Measurements from ENCODE around the gene TTC7B.
"Not testable (repeated sequence)": the region's sequence is repeated elsewhere in the genome, so short reads cannot be mapped to it uniquely, and the experiment has no call there.

Gene TTC7B, protein sequence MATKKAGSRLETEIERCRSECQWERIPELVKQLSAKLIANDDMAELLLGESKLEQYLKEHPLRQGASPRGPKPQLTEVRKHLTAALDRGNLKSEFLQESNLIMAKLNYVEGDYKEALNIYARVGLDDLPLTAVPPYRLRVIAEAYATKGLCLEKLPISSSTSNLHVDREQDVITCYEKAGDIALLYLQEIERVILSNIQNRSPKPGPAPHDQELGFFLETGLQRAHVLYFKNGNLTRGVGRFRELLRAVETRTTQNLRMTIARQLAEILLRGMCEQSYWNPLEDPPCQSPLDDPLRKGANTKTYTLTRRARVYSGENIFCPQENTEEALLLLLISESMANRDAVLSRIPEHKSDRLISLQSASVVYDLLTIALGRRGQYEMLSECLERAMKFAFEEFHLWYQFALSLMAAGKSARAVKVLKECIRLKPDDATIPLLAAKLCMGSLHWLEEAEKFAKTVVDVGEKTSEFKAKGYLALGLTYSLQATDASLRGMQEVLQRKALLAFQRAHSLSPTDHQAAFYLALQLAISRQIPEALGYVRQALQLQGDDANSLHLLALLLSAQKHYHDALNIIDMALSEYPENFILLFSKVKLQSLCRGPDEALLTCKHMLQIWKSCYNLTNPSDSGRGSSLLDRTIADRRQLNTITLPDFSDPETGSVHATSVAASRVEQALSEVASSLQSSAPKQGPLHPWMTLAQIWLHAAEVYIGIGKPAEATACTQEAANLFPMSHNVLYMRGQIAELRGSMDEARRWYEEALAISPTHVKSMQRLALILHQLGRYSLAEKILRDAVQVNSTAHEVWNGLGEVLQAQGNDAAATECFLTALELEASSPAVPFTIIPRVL
- total RNA-seq, result 0.69 to 1.6 (median 1.4) reads per million in 3 donors

DNA sequence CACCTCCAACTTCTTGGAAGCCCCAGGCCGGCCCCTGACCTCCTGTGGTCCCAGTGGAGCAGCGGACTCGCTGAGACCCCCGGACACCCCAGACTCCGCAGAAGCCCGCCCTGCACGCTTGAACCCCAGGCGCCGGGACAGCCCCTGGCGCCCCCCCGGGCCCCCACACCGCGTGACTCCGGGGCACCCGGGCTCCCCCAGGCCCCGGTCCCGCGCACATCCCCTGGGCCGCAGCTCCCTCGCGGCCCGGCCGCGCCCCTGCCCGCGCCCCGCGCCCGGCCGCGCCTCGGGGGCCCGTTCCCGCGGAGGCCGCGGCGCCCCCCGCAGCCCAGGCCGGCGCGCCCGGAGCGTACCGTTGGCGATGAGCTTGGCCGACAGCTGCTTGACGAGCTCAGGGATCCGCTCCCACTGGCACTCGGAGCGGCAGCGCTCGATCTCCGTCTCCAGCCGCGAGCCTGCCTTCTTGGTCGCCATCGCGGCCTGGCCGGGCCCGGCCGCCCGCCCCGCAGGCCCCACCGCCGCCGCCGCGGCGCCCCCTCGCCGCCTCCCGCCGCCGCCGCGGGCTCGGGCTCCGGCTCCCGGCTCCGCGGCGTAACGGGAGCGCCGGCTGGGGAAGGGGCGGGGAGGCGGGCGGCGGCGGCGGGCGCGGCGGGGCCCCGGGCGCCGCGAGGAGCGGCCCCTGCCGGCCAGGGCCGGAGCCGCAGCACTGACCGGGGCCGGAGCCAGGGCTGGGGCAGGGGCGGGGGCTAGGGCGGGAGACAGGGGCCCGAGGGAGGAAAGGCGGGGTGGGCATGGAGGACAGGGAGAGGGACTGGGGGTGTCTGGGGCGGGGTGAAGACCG lies at the start of gene TTC7B:
Gene TTC7B, minus strand, starts transcription at position 609 of the 841 bp plus-strand sequence. Its CDS starts 135 bp downstream, at position 474.
- Histone ChIP-seq H3K4me3 (ENCODE audit: insufficient read depth, low read depth, low read length, poor library complexity, severe bottlenecking) (no peak within 1 kb of the TSS), H3K36me3 (ENCODE audit: control insufficient read depth, insufficient read depth, low read length) (no peaks in the 10 kb centered on the region), H3K27ac (ENCODE audit: insufficient read depth, low read length, poor library complexity, severe bottlenecking) (no peak within 1 kb of the TSS), H3K4me1 (ENCODE audit: control insufficient read depth, insufficient read depth, low read length, poor library complexity, severe bottlenecking) (peaks cover 2% of the 10 kb centered on the region), H3K9me3 (ENCODE audit: control insufficient read depth, low read length) (no peaks in the 10 kb centered on the region), H3K27me3 (replicated peaks; ENCODE audit: control insufficient read depth, insufficient read depth, low read length, poor library complexity, severe bottlenecking) (no peaks in the 10 kb centered on the region)
- no peak for DNase-seq

DNA sequence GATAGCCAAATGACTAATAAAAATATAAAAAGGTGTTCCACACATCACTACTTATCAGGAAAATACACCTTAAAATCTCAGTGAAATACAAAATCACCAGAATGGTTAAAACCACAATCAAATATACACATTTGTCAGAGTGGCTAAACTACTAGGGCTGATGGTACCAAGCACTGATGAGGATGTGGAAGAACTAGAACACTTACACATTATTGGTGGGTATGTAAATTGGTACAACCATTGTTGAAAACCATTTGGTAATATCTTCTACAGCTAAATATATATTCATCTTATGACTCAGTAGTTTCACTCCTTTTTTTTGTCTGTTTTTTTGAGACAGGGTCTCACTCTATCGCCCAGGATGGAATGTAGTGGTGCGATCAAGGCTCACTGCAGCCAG lies 48.5 kb upstream of the TTC7B start:
- DNase-seq, result no peak
- no peaks in the 10 kb centered on the region for H3K36me3 ChIP-seq (ENCODE audit: control insufficient read depth, insufficient read depth, low read length)
- H3K4me3 ChIP-seq (ENCODE audit: insufficient read depth, low read depth, low read length, poor library complexity, severe bottlenecking), result no peak overlapping the region
- H3K27ac ChIP-seq (ENCODE audit: insufficient read depth, low read length, poor library complexity, severe bottlenecking), result no peak overlapping the region
- H3K4me1 ChIP-seq (ENCODE audit: control insufficient read depth, insufficient read depth, low read length, poor library complexity, severe bottlenecking), result no peaks in the 10 kb centered on the region
- H3K9me3 ChIP-seq (ENCODE audit: control insufficient read depth, low read length), result no peaks in the 10 kb centered on the region
- no peaks in the 10 kb centered on the region for H3K27me3 ChIP-seq (replicated peaks; ENCODE audit: control insufficient read depth, insufficient read depth, low read length, poor library complexity, severe bottlenecking)

DNA sequence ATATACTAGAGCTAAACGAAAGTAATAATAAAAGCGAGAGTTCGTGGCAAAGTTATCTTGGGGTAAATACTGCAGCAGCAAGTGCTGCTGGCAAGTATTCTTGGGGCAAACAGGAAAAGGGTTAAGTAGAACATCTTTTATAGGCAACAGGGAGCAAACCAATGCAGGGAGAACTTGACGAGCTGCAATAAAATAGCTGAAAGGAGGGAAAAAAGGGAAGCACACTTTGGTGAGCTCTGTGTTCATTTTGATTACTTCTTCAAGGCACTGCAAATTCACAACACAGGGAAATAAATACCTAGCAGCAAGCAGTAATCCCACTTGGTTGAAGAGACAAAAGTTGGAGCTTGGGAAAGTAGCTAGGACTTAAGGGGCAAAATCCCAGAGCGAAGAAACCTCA lies 42.3 kb upstream of the TTC7B start:
- no peak for DNase-seq
- no peak overlapping the region for H3K4me3 ChIP-seq (ENCODE audit: insufficient read depth, low read depth, low read length, poor library complexity, severe bottlenecking)
- no peaks in the 10 kb centered on the region for H3K4me1 ChIP-seq (ENCODE audit: control insufficient read depth, insufficient read depth, low read length, poor library complexity, severe bottlenecking)
- H3K27ac ChIP-seq (ENCODE audit: insufficient read depth, low read length, poor library complexity, severe bottlenecking), result no peak overlapping the region
- H3K27me3 ChIP-seq (replicated peaks; ENCODE audit: control insufficient read depth, insufficient read depth, low read length, poor library complexity, severe bottlenecking), result no peaks in the 10 kb centered on the region
- H3K36me3 ChIP-seq (ENCODE audit: control insufficient read depth, insufficient read depth, low read length), result no peaks in the 10 kb centered on the region
- no peaks in the 10 kb centered on the region for H3K9me3 ChIP-seq (ENCODE audit: control insufficient read depth, low read length)

DNA sequence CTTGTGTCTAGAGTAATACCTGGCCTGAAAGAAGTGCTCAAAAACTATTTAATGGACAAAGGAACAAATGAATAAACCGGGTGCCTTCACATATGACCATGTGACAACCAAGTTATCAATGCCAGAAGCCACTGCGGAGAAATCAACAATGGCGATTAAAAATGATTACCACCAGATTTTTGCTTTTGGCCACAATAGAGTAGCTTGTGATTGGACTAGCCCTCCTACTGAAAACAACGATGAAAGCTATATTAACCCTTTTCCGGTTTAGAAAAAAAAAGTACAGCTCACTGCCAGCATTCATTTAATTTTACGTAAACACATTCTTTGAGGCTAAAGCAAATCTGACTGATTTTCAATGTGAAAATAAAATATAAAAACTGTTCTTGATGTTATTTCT lies 41.6 kb upstream of the TTC7B start:
- DNase-seq, result no peak
- Histone ChIP-seq H3K9me3 (ENCODE audit: control insufficient read depth, low read length) (no peaks in the 10 kb centered on the region), H3K4me3 (ENCODE audit: insufficient read depth, low read depth, low read length, poor library complexity, severe bottlenecking) (no peak overlapping the region), H3K27ac (ENCODE audit: insufficient read depth, low read length, poor library complexity, severe bottlenecking) (no peak overlapping the region), H3K36me3 (ENCODE audit: control insufficient read depth, insufficient read depth, low read length) (no peaks in the 10 kb centered on the region), H3K4me1 (ENCODE audit: control insufficient read depth, insufficient read depth, low read length, poor library complexity, severe bottlenecking) (no peaks in the 10 kb centered on the region), H3K27me3 (replicated peaks; ENCODE audit: control insufficient read depth, insufficient read depth, low read length, poor library complexity, severe bottlenecking) (no peaks in the 10 kb centered on the region)

DNA sequence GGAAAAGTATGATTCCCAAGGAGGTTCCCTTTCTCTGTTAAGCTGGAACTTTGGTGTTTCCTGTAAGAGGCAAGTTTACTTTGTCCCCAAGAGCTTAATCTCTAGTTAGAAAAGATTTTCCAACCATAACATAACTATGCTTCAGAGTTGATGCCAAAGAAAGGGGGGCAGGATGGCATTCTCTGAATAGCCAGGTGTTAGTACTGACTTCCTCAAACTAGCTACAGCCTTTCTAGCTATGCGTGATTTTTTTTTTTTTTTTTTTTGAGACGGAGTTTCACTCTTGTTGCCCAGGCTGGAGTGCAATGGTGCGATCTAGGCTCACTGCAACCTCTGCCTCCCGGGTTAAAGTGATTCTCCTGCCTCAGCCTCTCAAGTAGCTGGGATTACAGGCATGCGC lies 39.9 kb upstream of the TTC7B start:
- not testable (repeated sequence) for H3K27me3 ChIP-seq (replicated peaks; ENCODE audit: control insufficient read depth, insufficient read depth, low read length, poor library complexity, severe bottlenecking); DNase-seq; H3K4me3 ChIP-seq (ENCODE audit: insufficient read depth, low read depth, low read length, poor library complexity, severe bottlenecking); H3K36me3 ChIP-seq (ENCODE audit: control insufficient read depth, insufficient read depth, low read length); H3K4me1 ChIP-seq (ENCODE audit: control insufficient read depth, insufficient read depth, low read length, poor library complexity, severe bottlenecking); H3K9me3 ChIP-seq (ENCODE audit: control insufficient read depth, low read length); H3K27ac ChIP-seq (ENCODE audit: insufficient read depth, low read length, poor library complexity, severe bottlenecking)

DNA sequence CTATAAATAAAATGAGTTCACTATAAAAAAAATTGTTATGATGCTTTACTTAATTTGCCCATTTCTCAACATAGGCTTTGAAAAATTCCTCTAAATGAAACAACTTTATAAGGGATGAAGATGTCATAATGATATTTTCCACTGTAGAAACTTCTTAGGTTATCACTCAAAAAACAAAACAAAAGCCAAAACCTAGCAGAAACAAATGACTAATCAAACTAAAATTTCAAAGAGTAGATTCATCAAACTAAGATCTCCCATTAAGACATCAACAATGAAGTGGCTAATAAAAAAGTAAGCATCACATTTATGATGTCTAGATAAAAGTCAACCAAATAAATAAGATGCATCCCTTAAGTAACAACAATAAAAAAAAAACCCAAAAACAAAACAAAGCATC lies 36.9 kb upstream of the TTC7B start:
- Histone ChIP-seq H3K4me3 (ENCODE audit: insufficient read depth, low read depth, low read length, poor library complexity, severe bottlenecking) (no peak overlapping the region), H3K36me3 (ENCODE audit: control insufficient read depth, insufficient read depth, low read length) (no peaks in the 10 kb centered on the region), H3K27me3 (replicated peaks; ENCODE audit: control insufficient read depth, insufficient read depth, low read length, poor library complexity, severe bottlenecking) (no peaks in the 10 kb centered on the region), H3K9me3 (ENCODE audit: control insufficient read depth, low read length) (no peaks in the 10 kb centered on the region), H3K27ac (ENCODE audit: insufficient read depth, low read length, poor library complexity, severe bottlenecking) (no peak overlapping the region), H3K4me1 (ENCODE audit: control insufficient read depth, insufficient read depth, low read length, poor library complexity, severe bottlenecking) (no peaks in the 10 kb centered on the region)
- DNase-seq, result no peak

DNA sequence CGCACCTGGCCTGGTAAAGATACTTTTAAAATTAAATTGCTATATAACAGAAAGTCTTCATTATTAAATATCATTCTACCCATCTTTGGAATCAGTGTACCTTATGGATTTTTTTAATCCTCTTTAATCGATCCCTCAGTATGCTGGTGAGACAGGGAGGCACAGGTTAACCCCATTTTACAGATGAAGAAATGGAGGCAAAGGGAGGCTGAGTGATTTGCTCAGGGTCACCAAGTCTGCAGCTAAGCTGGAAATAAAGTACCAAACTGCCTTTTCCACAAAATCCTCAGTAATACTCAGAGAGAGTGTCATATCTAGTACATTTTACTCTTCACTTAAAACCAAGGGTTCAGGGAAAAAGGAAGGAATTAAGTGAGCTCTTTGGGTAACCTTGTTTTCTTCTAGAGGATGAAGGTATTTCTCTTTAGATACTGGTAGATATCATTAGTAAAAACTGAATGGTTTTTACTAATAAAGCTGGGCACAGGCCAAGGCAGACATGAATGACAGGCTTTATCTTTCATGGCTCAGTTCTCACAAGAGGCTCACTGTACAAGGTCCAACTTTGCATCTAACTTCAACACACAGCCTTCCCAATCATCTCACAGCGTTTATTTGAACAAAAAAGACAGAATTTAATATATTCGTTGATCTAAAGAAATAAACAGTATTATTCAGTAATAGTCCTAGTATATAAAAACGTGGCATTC lies 35.3 kb upstream of the TTC7B start:
- no peaks in the 10 kb centered on the region for H3K9me3 ChIP-seq (ENCODE audit: control insufficient read depth, low read length)
- H3K27me3 ChIP-seq (replicated peaks; ENCODE audit: control insufficient read depth, insufficient read depth, low read length, poor library complexity, severe bottlenecking), result no peaks in the 10 kb centered on the region
- H3K27ac ChIP-seq (ENCODE audit: insufficient read depth, low read length, poor library complexity, severe bottlenecking), result no peak overlapping the region
- DNase-seq, result no peak
- H3K4me1 ChIP-seq (ENCODE audit: control insufficient read depth, insufficient read depth, low read length, poor library complexity, severe bottlenecking), result no peaks in the 10 kb centered on the region
- no peaks in the 10 kb centered on the region for H3K36me3 ChIP-seq (ENCODE audit: control insufficient read depth, insufficient read depth, low read length)
- no peak overlapping the region for H3K4me3 ChIP-seq (ENCODE audit: insufficient read depth, low read depth, low read length, poor library complexity, severe bottlenecking)

DNA sequence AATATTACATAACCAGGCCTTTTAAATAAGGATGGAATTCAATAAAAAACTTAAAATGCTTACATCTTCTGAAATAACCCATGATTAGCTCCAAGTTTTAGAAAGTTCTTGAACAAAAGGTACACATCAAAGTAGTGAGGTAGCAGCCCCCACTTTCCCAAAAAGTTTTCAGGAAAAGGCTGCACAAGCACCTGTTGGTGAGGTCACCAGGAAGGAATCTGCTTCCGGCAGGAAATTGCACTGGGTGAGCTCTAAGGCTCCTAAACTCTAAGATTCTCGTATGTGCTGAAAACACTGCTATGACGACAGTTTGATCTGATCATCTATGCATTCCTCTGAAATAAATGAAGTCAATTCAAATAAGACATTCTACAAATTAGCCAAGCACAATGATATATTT lies 34.3 kb upstream of the TTC7B start:
- H3K27ac ChIP-seq (ENCODE audit: insufficient read depth, low read length, poor library complexity, severe bottlenecking), result no peak overlapping the region
- no peaks in the 10 kb centered on the region for H3K4me1 ChIP-seq (ENCODE audit: control insufficient read depth, insufficient read depth, low read length, poor library complexity, severe bottlenecking)
- no peak overlapping the region for H3K4me3 ChIP-seq (ENCODE audit: insufficient read depth, low read depth, low read length, poor library complexity, severe bottlenecking)
- DNase-seq, result no peak
- H3K36me3 ChIP-seq (ENCODE audit: control insufficient read depth, insufficient read depth, low read length), result no peaks in the 10 kb centered on the region
- H3K27me3 ChIP-seq (replicated peaks; ENCODE audit: control insufficient read depth, insufficient read depth, low read length, poor library complexity, severe bottlenecking), result no peaks in the 10 kb centered on the region
- H3K9me3 ChIP-seq (ENCODE audit: control insufficient read depth, low read length), result no peaks in the 10 kb centered on the region

DNA sequence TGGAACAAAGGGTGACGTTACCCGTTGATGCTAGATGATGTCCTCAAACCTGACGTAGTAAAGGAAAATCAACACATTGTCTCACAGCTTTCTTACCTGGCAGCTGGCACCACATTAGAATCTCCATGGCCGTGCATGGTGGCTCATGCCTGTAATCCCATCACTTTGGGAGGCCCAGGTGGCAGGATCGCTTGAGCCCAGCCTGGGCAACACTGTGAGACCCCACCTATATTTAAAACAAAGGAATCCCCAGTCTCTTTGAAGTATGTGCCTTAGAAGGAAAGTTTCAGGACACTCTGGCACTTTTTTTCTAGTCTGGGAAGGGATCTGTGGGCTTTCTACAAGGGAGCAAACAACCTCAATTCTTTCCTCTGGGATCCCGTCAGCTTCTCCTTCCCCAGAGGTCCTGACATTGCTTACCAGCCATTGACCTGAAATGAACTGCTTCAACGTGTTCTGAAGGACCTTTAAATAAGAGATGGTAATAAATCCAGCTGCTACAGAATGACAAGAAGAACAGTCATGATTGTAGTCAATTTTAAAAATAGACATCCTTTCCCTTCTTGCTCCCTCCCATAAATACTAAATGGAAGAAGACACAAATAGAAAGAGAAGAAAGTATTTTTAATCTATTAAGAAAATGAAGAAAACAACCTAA lies 33.7 kb upstream of the TTC7B start:
- H3K27ac ChIP-seq (ENCODE audit: insufficient read depth, low read length, poor library complexity, severe bottlenecking), result no peak overlapping the region
- no peaks in the 10 kb centered on the region for H3K27me3 ChIP-seq (replicated peaks; ENCODE audit: control insufficient read depth, insufficient read depth, low read length, poor library complexity, severe bottlenecking)
- H3K4me1 ChIP-seq (ENCODE audit: control insufficient read depth, insufficient read depth, low read length, poor library complexity, severe bottlenecking), result no peaks in the 10 kb centered on the region
- H3K36me3 ChIP-seq (ENCODE audit: control insufficient read depth, insufficient read depth, low read length), result no peaks in the 10 kb centered on the region
- H3K4me3 ChIP-seq (ENCODE audit: insufficient read depth, low read depth, low read length, poor library complexity, severe bottlenecking), result no peak overlapping the region
- no peaks in the 10 kb centered on the region for H3K9me3 ChIP-seq (ENCODE audit: control insufficient read depth, low read length)
- no peak for DNase-seq
